H1 (cell line): ENCODE results near the gene QRICH2. TPM values are rescaled to one million over a fixed set of nuclear protein-coding genes. Genes with fewer than 3 reads are reported as not detected.

Experiments used
- CREB1 ChIP-seq: IDR thresholded peaks from 2 replicates; pipeline ENCODE4 v1.6.1; 2012; ENCODE audit warnings: inconsistent platforms
- SAP30 ChIP-seq: fragments of 300-600 bp; sonication (generic); IDR thresholded peaks from 2 replicates; pipeline ENCODE4 v1.7.1; 2012; ENCODE audit warnings: low read length, moderate library complexity, mild to moderate bottlenecking, inconsistent platforms; ENCODE audit not compliant: insufficient read depth, insufficient replicate concordance
- polyA plus RNA-seq, 7 experiments: library from polyadenylated mRNA; depleted of rRNA in 3 of 7; stranded (reverse) in 5 of 7; unstranded in 2 of 7; fragments of >200 nt in 5 of 7; fragments of 200-250 nt in 2 of 7; gene quantifications; 1 replicate in 5 of 7; 2 replicates in 1 of 7; 4 replicates in 1 of 7; pipeline versions ENCODE4 v1.2.1 to v1.2.3, GENCODE V29; 2011 to 2013; ENCODE audit warnings: missing spikeins in 2 of 7, mixed read lengths in 2 of 7
- total RNA-seq: library from RNA; stranded (reverse); fragmentation: NEBNext Ultra II Directional; extraction: Animal tissue kit (Norgen Biotek cat#: 25700); gene quantifications from 2 replicates; pipeline ENCODE4 v1.2.1, GENCODE V29; 2021

QRICH2 gene
- total and polyA plus RNA-seq, 2 of the 8 experiments (the other 6 are each of a cell fraction or from before 2014, with no cell fraction given) = 2.8 to 3.8 TPM

DNA sequence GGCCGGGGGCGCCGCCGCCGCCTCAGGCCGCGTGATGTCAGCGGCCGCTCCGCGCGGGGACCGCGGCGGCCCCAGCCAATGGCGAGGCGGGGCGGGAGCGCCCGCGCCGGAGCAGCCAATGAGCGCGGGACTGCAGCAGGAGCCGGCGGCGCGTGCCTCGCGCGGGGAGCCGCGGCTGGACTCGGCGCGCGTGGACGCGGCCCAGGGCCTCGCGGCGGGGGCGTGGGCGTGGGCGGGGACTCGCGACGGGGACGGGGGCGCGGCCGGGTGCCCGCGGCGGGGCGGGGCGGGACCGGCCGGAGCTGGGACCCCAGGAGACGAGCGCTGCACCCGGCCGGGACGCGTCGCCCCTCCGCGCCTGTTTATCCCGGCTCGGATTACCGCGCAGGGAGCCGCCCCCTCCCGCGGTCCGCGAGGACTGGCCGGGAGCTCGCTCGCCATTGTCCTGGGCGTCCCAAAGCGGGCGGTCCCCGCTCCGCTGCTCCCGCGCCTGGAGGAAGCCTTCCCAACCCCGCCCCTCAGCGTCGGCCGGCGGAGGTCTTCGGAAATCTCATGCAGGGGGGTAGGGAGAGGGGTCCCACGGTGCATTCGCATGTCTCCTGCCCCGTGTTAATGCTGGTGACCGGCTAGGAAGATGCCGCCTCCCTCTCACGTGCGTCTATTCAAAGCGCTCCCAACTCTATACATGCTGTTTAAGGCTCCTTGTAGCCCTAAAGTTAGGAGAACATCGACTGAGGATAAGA, 67.4 kb downstream of the QRICH2 start, which contains the start of gene RNF157 (continued):
- TF ChIP-seq SAP30 (no peak), CREB1 (peak; percentile 9; the same call in 1 of the 2 replicates)
